ENCODE measurements around the gene DHRSX. TPM values are rescaled to one million over a fixed set of nuclear protein-coding genes. Genes with fewer than 3 reads are reported as not detected.

Gene DHRSX
- polyA plus RNA-seq, 3 donors: 12.9 to 33.2 (median 28.3) TPM

DNA sequence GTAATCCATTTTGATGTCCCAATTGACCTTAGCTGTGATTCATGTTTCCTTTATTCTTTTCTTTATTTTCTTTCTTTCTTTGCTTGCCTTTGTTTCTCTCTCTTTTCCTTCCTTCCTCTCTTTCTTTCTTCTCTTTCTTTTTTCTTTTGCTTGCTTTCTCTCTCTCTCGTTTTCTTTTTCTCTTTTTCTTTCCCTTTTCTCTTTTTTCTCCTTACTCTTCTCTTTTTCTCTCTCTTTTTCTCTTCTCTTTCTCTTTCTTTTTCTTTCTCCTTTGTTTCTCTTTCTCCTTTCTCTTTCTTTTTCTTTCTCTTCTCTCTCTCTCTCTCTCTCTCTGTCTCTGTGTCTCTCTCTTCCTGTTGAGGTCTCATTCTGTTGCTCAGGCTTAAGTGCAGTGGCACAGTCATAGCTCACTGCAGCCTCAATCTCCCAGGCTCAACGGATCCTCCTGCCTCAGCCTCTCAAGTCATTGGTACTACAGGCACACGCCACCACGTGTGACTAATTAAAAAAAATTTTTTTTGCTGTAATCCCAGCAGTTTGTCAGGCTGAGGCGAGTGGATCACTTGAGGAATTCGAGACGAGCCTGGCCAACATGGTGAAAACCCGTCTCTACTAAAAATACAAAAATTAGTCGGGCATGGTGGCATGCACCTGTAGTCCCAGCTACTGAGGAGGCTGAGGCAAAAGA is 8.0 kb upstream of the DHRSX start:
- Histone ChIP-seq H4K20me1 (ENCODE audit: insufficient read depth, low read length) (no peaks in the 10 kb centered on the region), H3K9ac (ENCODE audit: insufficient read depth, low read length, poor library complexity, severe bottlenecking) (no peak overlapping the region), H3K79me2 (ENCODE audit: insufficient read depth, low read length) (no peaks in the 10 kb centered on the region), H3K36me3 (replicated peaks in 1 of 2; ENCODE audit: control insufficient read depth in 1 of 2, insufficient read depth in 2 of 2, low read length in 2 of 2) (no peaks in the 10 kb centered on the region), H2AFZ (ENCODE audit: insufficient read depth, low read depth, low read length, poor library complexity, severe bottlenecking) (no peak overlapping the region), H3K9me3 (replicated peaks in 1 of 2; ENCODE audit: control insufficient read depth in 1 of 2, insufficient read depth in 1 of 2, low read length in 2 of 2) (no peaks in the 10 kb centered on the region), H3K4me3 (replicated peaks in 1 of 3; ENCODE audit: low read depth in 2 of 3, low read length in 3 of 3) (no peak overlapping the region), H3K27ac (ENCODE audit: low read depth in 1 of 2, low read length in 2 of 2) (no peak overlapping the region), H3K4me2 (replicated peaks; ENCODE audit: extremely low read depth, low read length, poor library complexity, severe bottlenecking) (no peak overlapping the region), H3K27me3 (ENCODE audit: control insufficient read depth in 2 of 2, insufficient read depth in 2 of 2, low read length in 2 of 2) (no peaks in the 10 kb centered on the region), H3K4me1 (ENCODE audit: control insufficient read depth in 1 of 2, insufficient read depth in 2 of 2, low read length in 2 of 2) (no peaks in the 10 kb centered on the region)
- Mint-ChIP-seq H3K4me3 (no peak overlapping the region), H3K27me3 (ENCODE audit: low read depth in 3 of 3) (peaks cover 0 to 7% (median 3%) of the 10 kb centered on the region in 3 donors), H3K27ac (peak overlapping the region in 1 of 7 donors; percentile 31), H3K4me1 (no peaks in the 10 kb centered on the region), H3K9me3 (peaks cover 0 to 5% (median 0%) of the 10 kb centered on the region in 7 donors), H3K36me3 (no peaks in the 10 kb centered on the region)
- TF ChIP-seq, protein P1, sequence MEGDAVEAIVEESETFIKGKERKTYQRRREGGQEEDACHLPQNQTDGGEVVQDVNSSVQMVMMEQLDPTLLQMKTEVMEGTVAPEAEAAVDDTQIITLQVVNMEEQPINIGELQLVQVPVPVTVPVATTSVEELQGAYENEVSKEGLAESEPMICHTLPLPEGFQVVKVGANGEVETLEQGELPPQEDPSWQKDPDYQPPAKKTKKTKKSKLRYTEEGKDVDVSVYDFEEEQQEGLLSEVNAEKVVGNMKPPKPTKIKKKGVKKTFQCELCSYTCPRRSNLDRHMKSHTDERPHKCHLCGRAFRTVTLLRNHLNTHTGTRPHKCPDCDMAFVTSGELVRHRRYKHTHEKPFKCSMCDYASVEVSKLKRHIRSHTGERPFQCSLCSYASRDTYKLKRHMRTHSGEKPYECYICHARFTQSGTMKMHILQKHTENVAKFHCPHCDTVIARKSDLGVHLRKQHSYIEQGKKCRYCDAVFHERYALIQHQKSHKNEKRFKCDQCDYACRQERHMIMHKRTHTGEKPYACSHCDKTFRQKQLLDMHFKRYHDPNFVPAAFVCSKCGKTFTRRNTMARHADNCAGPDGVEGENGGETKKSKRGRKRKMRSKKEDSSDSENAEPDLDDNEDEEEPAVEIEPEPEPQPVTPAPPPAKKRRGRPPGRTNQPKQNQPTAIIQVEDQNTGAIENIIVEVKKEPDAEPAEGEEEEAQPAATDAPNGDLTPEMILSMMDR (IDR thresholded peaks at IDR 0.05): no peak
- 91% methylated on average over 5 of the region's 9 CpGs for WGBS (ENCODE audit: insufficient coverage)
- intact Hi-C loops (cut with micrococcal nuclease): no loop called here
- no peak for DNase-seq

GRCh38 chrX:2507904-2508627 is 7.3 kb upstream of the DHRSX start:
- no peak for DNase-seq
- TF ChIP-seq, protein P1 (IDR thresholded peaks at IDR 0.05): no peak
- Mint-ChIP-seq H3K4me3 (no peak overlapping the region), H3K36me3 (no peaks in the 10 kb centered on the region), H3K9me3 (peaks cover 0 to 5% (median 0%) of the 10 kb centered on the region in 7 donors), H3K27ac (no peak overlapping the region), H3K27me3 (ENCODE audit: low read depth in 3 of 3) (peaks cover 0 to 7% (median 3%) of the 10 kb centered on the region in 3 donors), H3K4me1 (no peaks in the 10 kb centered on the region)
- Histone ChIP-seq H3K36me3 (replicated peaks in 1 of 2; ENCODE audit: control insufficient read depth in 1 of 2, insufficient read depth in 2 of 2, low read length in 2 of 2) (no peaks in the 10 kb centered on the region), H3K27me3 (ENCODE audit: control insufficient read depth in 2 of 2, insufficient read depth in 2 of 2, low read length in 2 of 2) (no peaks in the 10 kb centered on the region), H3K9me3 (replicated peaks in 1 of 2; ENCODE audit: control insufficient read depth in 1 of 2, insufficient read depth in 1 of 2, low read length in 2 of 2) (no peaks in the 10 kb centered on the region), H3K4me1 (ENCODE audit: control insufficient read depth in 1 of 2, insufficient read depth in 2 of 2, low read length in 2 of 2) (no peaks in the 10 kb centered on the region), H3K27ac (ENCODE audit: low read depth in 1 of 2, low read length in 2 of 2) (no peak overlapping the region), H4K20me1 (ENCODE audit: insufficient read depth, low read length) (no peaks in the 10 kb centered on the region), H3K79me2 (ENCODE audit: insufficient read depth, low read length) (no peaks in the 10 kb centered on the region), H3K4me2 (replicated peaks; ENCODE audit: extremely low read depth, low read length, poor library complexity, severe bottlenecking) (no peak overlapping the region), H3K4me3 (replicated peaks in 1 of 3; ENCODE audit: low read depth in 2 of 3, low read length in 3 of 3) (no peak overlapping the region), H2AFZ (ENCODE audit: insufficient read depth, low read depth, low read length, poor library complexity, severe bottlenecking) (no peak overlapping the region), H3K9ac (ENCODE audit: insufficient read depth, low read length, poor library complexity, severe bottlenecking) (no peak overlapping the region)
- WGBS (ENCODE audit: insufficient coverage): 100% methylated on average over 3 of the region's 8 CpGs
- intact Hi-C loops (cut with micrococcal nuclease): no loop called here

Measured in CD14-positive monocyte (primary cell).